Right lung (tissue), 5 donors: Measurements from ENCODE around the gene TMPRSS11E. TPM values are rescaled to one million over a fixed set of nuclear protein-coding genes. Genes with fewer than 3 reads are reported as not detected.
"Not testable (repeated sequence)": the region's sequence is repeated elsewhere in the genome, so short reads cannot be mapped to it uniquely, and the experiment has no call there.

Experiments used
- DNase-seq, 2 donors: peaks; one replicate each; pipeline ENCODE4 v3.0.0-alpha.2; 2013
- polyA plus RNA-seq, 5 donors: library from polyadenylated mRNA; unstranded; fragments of 120-200 nt; gene quantifications; one replicate each; pipeline versions ENCODE4 v1.2.1 to v1.2.3, GENCODE V29; 2013; ENCODE audit warnings: inconsistent platforms in 1 of 5, low replicate concordance in 1 of 5; ENCODE audit not compliant: insufficient read length in 5 of 5, insufficient read depth in 1 of 5

Gene TMPRSS11E
- polyA plus RNA-seq, 5 donors, result 0.19 to 0.34 (median 0.30) TPM

DNA sequence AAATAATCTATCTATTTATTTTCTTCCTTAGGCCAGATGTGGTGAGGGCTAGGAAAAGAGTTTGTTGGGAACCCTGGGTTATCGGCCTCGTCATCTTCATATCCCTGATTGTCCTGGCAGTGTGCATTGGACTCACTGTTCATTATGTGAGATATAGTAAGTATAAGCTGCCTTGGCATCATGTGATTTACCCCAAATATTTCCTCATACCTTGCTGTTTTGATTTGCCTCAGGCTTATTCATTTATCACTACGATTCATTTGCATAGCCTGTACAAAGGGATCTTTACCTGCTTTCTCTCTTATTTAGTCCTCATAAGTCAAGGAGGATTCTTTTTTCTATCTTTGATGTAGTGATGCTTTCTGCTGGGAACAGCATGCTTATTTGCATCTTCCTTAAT, 14.5 kb downstream of the TMPRSS11E start:
- DNase-seq, result no peak

DNA sequence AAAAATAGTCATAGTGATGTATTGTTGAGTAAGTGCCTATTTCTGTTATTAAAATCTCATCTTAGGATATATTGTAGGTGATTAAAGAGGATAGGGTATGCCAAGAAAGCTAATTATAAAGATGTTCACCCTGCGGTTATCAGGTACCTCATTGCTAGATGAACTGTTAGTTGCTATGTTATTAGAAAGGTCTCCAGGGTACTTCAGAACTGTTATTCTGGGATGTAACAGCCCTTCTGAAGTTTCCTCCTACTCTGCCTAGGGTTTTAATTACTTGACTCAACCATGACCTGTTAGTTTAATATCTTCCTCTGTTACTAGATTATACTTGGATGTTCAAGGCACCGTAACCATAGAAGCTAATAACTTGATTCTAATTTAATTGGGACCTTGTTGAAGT, 15.4 kb downstream of the TMPRSS11E start:
- no peak for DNase-seq

DNA sequence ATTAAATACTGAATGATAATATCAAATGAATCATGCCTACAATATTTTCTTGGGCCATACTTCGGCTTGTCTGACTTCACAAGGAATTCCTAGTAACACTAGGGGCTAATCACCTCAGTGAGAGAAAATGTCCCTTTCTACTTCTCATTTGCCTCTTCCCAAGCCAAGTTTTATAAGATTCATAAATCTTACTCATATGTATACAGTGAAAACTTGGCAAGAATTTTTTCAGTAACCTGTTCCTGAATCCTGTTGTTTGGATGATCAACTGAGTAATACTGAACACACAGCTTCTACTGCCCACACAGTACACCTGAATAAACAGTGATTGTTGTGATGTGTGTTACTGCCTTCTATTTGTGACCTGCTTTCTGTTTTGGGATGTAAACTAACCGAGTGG, 16.5 kb downstream of the TMPRSS11E start:
- DNase-seq, result no peak

DNA sequence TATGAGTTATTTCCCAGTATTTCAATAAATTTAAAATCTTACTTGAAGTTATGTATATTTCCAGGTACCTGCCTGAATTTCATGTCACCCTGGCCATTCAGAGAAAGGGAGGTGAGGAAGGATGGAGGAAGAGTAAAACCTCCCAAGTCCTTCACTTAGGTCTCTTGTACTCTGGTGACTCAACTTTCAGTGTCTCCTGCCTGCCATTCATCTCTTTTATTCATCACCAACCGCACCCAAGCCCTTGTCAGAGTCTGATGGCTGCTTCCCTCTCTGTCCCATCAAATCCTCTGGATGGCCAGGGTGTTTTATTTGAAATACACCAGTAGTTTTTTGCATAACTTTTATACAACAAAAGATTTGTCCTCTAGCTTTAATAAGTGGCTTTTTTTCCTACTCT, 17.8 kb downstream of the TMPRSS11E start:
- no peak for DNase-seq

DNA sequence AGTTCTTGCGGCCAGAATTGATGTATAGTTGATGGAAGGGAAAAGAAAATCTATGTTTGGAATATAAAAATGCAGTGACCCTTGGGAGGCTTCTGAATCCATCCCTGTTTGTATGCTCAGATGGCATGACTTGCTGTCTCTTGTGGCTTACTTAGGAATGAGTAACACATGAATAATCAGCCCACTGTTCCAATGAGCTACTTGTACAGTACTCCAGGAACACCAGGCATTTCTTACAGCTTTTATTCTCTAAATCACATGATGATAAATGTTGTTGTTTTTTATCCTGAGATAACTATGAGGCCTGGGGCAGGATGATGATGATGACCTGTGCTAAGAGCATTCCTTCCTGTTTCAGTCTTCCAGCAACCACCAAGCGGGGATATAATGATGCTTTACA, 18.9 kb downstream of the TMPRSS11E start:
- no peak for DNase-seq

DNA sequence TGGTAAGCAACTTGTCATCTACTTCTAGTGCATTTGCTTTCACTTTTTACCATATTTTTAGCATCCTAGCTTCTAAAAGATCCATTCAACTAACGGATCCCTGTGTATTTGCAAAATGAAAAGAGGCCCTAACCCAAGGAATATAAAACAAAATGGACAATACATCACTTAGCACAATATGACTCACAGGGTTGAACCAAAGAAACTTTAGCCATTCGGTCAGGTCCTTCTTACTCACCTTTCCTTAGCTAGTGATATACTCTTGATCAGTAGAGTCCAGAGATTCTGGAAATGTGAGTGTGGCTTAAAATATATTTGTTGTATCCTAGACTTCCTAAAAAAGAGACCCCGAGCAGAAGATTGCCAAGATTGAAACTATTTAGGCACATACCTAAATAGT, 19.5 kb downstream of the TMPRSS11E start:
- DNase-seq, result no peak

DNA sequence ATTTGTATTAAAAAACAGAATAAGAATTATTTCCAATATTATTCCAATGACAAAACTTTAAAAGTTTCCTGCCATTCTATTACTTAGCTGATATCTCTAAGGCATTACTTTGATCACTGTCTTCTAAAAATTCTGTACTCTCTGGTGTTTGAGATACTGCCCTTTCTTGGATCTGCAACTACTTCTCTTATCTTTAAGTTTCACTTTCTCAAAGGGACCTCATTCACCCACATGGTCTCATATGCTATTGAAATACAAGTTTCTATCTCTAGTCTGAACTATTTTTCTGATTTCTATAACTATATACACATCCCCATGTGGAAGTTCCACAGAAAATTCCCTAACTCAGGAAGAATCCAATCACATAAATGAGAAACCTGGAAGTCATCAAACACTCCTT, 22.2 kb downstream of the TMPRSS11E start:
- DNase-seq, result no peak

DNA sequence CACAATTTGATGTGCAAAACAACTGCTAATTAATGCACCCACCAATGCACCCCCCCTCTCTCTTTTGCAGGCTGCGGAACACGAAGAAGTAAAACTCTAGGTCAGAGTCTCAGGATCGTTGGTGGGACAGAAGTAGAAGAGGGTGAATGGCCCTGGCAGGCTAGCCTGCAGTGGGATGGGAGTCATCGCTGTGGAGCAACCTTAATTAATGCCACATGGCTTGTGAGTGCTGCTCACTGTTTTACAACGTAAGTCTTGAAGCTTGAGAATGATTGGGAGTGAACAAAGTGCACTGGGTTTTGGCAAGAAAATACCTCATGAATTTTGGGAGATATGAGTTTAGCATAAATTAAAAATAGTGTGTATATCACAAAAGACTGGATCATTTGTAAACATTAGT, 28.9 kb downstream of the TMPRSS11E start:
- DNase-seq, result no peak

DNA sequence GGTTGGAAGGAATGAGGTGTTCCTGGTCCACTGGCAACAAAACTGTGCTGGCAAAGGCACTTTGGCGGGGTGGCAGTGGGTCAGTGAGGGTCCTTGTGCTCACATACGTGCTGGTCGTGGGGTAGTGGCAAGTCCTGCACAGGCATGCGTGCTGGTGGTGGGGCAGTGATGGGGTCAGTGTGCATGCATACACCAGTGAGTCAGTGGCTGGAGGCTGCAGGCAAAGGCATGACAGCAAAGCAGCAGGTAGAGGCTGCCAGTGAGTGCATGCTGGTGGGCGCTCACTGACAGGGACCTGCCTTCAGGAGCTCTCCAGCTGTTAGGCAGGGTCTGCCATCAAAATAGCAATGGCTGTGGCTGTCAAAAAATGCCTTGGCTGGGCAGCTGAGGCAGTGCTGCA, 42.1 kb downstream of the TMPRSS11E start:
- no peak for DNase-seq

DNA sequence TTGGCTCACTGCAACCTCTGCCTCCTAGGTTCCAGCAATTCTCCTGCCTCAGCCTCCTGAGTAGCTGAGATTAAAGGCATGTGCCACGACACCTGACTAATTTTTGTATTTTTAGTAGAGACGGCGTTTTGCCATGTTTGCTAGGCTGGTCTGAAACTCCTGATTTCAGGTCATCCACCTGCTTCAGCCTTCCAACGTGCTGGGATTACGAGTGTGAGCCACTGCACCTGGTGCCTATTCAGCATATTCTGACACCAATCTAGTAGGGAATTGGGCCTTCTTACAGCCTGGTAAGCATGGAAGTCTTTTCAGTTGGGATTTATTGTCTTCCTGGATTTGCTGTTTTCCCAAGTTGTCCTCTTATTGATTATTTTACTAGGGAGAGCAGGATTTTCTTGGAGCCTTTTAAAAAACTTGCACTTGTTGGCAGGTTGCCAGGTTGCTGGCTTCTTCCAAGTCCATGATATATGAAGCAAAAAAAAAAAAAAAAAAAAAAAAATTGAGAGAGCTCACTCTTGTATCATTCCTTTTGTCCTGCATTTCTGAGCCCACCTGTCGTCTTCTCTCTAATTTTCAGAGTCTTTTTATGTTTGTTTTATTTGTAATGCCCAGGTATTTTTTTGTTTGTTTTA, 43.7 kb downstream of the TMPRSS11E start:
- DNase-seq, result no peak

DNA sequence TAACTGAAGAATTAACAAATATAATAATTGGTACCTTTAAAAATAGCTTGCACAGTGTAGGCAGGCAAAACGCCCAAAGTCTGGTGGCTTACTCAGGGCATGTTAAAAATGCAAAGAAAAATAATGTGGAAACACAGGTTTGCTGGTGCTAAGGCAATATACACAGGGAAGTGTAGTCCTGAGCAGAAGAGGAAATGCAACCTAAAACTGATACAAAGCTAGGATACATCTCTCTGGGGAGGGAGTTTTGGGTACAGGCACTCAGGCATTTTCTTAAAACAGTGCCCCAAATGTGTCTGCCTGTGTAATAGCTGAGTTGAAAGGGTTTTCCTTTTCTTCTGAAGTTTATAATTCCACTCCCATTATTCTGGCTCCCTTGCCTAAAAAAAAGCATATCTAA, 47.4 kb downstream of the TMPRSS11E start:
- DNase-seq, result no peak

DNA sequence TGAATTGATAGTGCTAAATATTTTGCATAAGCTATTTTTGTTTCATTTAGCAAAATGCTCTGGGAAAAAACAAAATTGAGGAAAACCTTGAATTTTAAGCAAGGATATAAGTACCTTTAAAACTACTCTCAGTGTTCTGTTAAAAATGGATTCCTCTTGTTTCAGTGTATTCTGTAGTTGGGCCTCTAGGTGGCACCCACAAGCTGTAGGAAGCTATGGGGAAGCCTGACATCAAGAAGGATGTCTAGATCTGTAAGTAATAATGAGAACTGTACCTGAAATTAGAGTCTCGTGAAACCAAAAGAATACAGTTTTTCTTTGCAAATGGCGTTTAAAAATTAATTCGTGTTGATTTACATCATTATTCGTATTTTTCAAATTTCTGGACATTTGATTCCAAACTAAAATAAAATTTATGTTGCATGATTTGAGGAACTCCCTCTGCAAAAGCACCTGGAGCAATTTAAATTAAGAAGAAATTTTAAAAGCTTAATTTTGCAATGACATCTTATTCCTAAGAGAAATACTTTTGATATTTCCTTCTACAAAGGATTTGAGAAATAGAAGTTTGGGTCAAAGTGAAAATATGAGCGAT, 51.2 kb downstream of the TMPRSS11E start:
- peak; percentile 38 to 40 for DNase-seq

DNA sequence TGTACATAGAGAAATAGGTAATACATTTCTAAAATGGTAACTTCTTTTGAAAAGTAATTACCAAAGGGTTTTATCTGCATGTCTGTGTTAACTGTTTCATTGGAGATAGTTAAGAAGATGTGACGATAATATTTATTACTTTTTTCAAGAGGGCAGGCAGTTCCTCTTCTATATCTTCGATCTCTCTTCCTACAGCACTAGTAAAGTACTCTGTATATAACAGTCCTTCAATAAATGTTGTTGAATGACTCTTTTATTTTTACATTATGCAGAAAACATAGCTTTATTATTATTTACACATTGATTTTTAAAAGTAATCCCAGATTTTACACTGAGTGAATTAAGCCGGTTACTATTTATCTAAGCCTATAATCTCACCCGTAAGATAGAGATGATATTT, 51.8 kb downstream of the TMPRSS11E start:
- no peak for DNase-seq

DNA sequence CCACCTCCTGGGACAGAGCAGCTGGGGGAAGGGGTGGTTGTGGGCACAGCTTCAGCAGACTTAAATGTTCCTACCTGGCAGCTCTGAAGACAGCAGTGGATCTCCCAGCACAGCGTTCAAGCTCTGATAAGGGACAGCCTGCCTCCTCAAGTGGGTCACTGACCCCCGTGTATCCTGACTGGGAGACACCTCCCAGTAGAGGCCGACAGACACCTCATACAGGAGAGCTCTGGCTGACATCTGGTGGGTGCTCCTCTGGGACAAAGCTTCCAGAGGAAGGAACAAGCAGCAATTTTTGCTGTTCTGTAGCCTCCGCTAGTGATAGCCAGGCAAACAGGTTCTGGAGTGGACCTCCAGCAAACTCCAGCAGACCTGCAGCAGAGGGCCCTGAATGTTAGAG, 56.2 kb downstream of the TMPRSS11E start:
- DNase-seq, result not testable (repeated sequence)

DNA sequence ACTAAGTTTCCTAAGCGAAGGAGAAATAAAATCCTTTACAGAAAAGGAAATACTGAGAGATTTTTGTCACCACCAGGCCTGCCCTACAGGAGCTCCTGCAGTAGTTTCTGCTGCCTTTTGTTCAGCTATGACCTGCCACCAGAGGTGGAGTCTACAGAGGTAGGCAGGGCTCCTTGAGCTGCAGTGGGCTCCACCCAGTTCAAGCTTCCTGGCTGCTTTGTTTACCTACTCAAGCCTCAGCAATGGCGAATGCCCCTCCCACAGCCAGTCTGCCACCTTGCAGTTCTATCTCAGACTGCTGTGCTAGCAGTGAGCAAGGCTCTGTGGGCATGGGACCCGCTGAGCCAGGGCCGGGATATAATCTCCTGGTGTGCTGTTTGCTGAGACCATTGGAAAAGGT, 57.6 kb downstream of the TMPRSS11E start:
- DNase-seq, result not testable (repeated sequence)

DNA sequence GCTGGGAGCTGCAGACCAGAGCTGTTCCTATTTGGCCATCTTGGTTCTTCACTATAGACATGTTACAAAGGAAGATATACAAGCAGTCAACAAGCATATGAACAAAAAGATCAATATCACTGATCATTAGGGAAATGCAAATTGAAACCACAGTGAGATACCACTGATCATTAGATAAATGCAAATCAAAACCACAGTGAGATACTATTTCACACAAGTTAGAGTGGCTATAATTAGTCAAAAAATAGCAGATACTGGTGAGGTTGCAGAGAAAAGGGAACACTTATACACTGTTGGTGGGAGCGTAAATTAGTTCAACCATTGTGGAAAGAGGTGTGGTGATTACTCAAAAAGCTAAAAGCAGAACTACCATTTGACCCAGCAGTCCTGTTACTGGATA, 58.2 kb downstream of the TMPRSS11E start:
- not testable (repeated sequence) for DNase-seq

DNA sequence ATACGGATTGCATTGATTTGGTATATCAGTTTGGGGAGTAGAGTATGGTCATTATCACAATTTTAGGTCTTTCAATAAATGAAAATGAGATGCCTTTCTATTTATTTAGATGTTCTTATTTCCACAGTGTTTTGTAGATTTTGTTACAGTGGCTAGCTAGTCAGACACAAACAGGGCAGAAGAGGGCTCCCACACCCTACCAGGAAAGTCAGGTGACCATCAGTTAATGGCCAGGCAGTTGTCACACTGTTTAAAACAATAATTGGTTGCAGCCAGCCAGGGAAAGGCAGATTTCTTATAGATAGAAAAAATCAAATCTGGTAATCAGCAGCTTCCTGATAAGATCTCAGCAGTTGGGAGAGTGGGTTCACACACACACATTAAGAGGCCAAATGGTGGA, 71.6 kb downstream of the TMPRSS11E start:
- no peak for DNase-seq

DNA sequence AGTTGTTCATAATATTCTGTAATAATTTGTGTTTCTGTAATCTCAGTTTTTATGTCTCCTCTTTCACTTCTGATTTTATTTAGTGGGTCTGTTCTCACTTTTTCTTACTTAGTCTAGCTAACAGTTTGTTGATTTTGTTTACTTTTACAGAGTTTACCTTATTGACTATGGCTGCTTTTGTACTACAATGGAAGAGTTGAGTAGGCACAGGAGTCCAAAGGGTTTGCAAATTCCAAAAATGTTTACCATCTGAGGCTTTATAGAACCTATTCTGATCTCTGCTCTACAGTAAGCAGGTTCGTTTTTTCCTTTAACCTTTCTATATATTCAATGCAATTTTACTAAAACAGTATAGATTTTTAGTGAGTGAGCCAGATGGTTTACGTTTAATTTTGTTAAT, 73.7 kb downstream of the TMPRSS11E start:
- no peak for DNase-seq

DNA sequence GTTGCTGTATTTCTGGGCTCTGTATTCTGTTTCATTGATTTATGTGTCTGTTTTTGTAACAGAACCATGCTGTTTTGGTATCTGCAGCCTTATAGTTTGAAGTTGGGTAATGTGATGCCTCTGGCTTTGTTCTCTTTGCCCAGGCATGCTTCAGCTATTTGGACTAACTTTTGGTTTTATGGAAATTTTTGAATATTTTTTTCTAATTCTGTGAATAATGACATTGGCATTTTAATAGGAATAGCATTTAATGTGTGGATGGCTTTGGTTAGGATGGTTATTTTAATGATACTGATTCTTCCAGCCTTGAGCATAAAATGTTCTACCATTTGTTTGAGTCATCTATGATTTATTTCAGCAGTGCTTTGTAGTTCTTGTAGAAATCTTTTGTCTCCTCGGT, 75.0 kb downstream of the TMPRSS11E start:
- not testable (repeated sequence) for DNase-seq

DNA sequence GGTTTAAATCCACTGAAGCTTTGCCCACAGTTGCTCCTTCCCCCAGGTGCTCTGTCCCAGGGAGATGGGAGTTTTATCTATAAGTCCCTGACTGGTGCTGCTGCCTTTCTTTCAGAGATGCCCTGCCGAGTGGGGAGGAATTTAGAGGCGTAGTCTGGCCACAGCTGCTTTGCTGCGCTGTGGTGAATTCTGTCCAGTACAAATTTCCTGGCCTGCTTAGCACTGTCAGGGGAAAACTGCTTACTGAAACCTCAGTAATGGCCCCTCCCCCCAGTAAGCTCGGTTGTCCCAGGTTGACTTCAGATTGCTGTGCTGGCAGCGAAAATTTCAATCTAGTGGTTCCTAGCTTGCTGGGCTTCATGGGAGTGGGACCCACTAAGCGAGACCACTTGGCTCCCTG, 88.7 kb downstream of the TMPRSS11E start:
- DNase-seq, result no peak

DNA sequence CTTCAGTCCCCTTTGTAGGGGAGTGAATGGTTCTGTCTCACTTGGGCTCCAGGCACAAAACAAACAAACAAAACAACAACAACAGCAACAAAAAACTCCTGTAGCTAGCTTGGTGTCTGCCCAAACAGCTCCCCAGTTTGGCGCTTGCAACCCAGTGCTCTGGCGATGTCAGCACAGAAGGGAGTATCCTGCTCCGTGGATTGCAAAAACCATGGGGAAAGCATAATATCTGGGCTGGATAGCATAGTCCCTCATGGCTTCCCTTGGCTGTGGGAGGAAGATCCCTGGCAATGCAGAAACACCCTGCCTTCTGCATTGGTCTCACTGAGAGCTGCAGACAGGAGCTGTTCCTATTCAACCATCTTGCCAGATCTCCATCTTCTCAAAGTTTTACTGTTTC, 89.1 kb downstream of the TMPRSS11E start:
- DNase-seq, result no peak

DNA sequence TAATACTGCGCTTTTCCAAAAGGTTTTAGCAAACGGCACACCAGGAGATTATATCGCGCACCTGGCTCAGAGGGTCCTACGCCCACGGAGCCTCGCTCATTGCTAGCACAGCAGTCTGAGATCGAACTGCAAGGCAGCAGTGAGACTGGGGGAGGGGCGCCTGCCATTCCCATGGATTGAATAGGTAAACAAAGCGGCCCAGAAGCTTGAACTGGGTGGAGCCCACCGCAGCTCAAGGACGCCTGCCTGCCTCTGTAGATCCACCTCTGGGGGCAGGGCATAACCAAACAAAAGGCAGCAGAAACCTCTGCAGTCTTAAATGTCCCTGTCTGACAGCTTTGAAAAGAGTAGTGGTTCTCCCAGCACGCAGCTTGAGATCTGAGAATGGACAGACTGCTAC, 95.5 kb downstream of the TMPRSS11E start:
- not testable (repeated sequence) for DNase-seq
